Heart left ventricle (tissue), 16 donors: Measurements from ENCODE around the gene EFNA2. TPM values are rescaled to one million over a fixed set of nuclear protein-coding genes. Genes with fewer than 3 reads are reported as not detected.

Source experiments
- ATAC-seq, 4 donors: fragments of 200-7000 bp; cut with Tn5 transposase; one replicate each; pipeline ENCODE4 v1.9.1; 2020 to 2022; ENCODE audit warnings: moderate library complexity in 4 of 4, mild to moderate bottlenecking in 3 of 4, moderate number of reproducible peaks in 1 of 4
- DNase-seq, 5 donors: peaks; one replicate each; pipeline ENCODE4 v3.0.0-alpha.2; 2020
- H3K27ac ChIP-seq, 12 donors: fragments of 200-600 bp; sonication (generic) in 4 of 12; one replicate each; pipeline versions ENCODE4 v1.5.0 to v1.8.0; 2016 to 2022; ENCODE audit warnings: mild to moderate bottlenecking in 2 of 12
- H3K27me3 ChIP-seq, 9 donors: fragments of 200-600 bp; sonication (generic) in 2 of 9; one replicate each; pipeline versions ENCODE4 v1.5.1 to v1.8.0; 2016 to 2022; ENCODE audit warnings: mild to moderate bottlenecking in 3 of 9
- H3K36me3 ChIP-seq, 9 donors: fragments of 200-600 bp; sonication (generic) in 2 of 9; one replicate each; pipeline versions ENCODE4 v1.5.0 to v1.8.0; 2018 to 2022; ENCODE audit warnings: mild to moderate bottlenecking in 2 of 9
- H3K4me1 ChIP-seq, 12 donors: fragments of 200-600 bp; sonication (generic) in 4 of 12; one replicate each; pipeline versions ENCODE4 v1.5.0 to v1.8.0; 2016 to 2022; ENCODE audit warnings: mild to moderate bottlenecking in 3 of 12
- H3K4me3 ChIP-seq, 12 donors: fragments of 200-600 bp; sonication (generic) in 4 of 12; one replicate each; pipeline versions ENCODE4 v1.5.0 to v1.8.0; 2017 to 2022; ENCODE audit warnings: mild to moderate bottlenecking in 9 of 12, moderate library complexity in 4 of 12
- H3K9me3 ChIP-seq, 12 donors: fragments of 200-600 bp; sonication (generic) in 4 of 12; one replicate each; pipeline versions ENCODE4 v1.5.0 to v1.8.0; 2016 to 2022; ENCODE audit warnings: mild to moderate bottlenecking in 1 of 12
- CTCF ChIP-seq, 12 donors: fragments of 200-600 bp; sonication (generic) in 4 of 12; IDR thresholded peaks; one replicate each; pipeline versions ENCODE4 v1.5.0 to v1.8.0; 2018 to 2022; ENCODE audit warnings: antibody characterized with exemption in 12 of 12, mild to moderate bottlenecking in 5 of 12
- POLR2A ChIP-seq, 2 donors: fragments of 450-650 bp; IDR thresholded peaks; one replicate each; pipeline ENCODE4 v1.6.1; 2017; ENCODE audit warnings: antibody characterized with exemption in 2 of 2, mild to moderate bottlenecking in 2 of 2, moderate library complexity in 2 of 2
- WGBS, 4 donors: extraction: QIAGEN DNeasy Blood & Tissue Kit in 2 of 4; methylation state at CpG; one replicate each; pipeline versions ENCODE4 v1.1.5 to v1.1.7; 2013 to 2018; 5-methylcytosine and 5-hydroxymethylcytosine counted together
- intact Hi-C, 10 donors: fragments of 100-400 bp; cut with DNase I; formaldehyde crosslinking; loops; one replicate each; pipeline versions ENCODE4 v1.11.1 to v1.14.2; 2022
- polyA plus RNA-seq, 2 donors: library from polyadenylated mRNA; stranded (reverse); fragments of 200-250 nt; gene quantifications; one replicate each; pipeline ENCODE4 v1.2.3, GENCODE V29; 2013
- total RNA-seq, 9 donors: library from RNA; depleted of rRNA in 2 of 9; stranded (reverse); fragments of >200 nt in 2 of 9; fragmentation: NEBNext Ultra II Directional in 3 of 9; extraction: Animal tissue kit (Norgen Biotek cat#: 25700) in 3 of 9; gene quantifications; one replicate each; pipeline versions ENCODE4 v1.1.0 to v1.2.4, GENCODE V29; 2016 to 2023
- donor health status: ischemic (EF 13 %, LVEDD 7.1; RV severe dilation, severe dysfunction).
- donor health status: healthy with polysubstance abuse.
- donor health status: DM: no; HTN: yes; CAD: no.
- donor health status: DM: no; HTN: no; CAD: no.
- donor health status: ischemic (EF 25% LVEDD 6.9; RV normal size, moderate dysfunction).
- donor health status: ischemic (EF 25% LVEDD 5.7; RV mildly dilated, moderate dysfunction).
- donor health status: healthy.
- donor health status: DM: yes; HTN: yes; CAD: no.
- donor health status: ischemic (EF 35%, LVEDD 5.7; RV mildly dilated, moderate dysfunction).
- donor health status: nonischemic (EF 11% LVEDD 7.7; RV severe dilation, severe dysfunction).
- donor health status: DM: yes; HTN: yes; CAD: no.
- donor health status: PGD.
- donor health status: ischemic (EF 29% LVEDD 5.4; RV normal size, mild dysfunction).
- donor health status: nonischemic (EF 23%, LVEDD 6.1; RV moderate dilation, normal function).

Gene EFNA2
- total and polyA plus RNA-seq, 11 donors, result not detected

- WGBS, 4 donors, result 10 to 42% (median 15%) methylated on average over 11 to 43 of the region's 43 CpGs
Observed at GRCh38 chr19:1275976-1276627, 9.6 kb upstream of the EFNA2 start.

GRCh38 chr19:1276628-1277022, 9.0 kb upstream of the EFNA2 start:
- 69 to 79% (median 75%) methylated on average over 10 of the region's 10 CpGs for WGBS, 4 donors
- Histone ChIP-seq H3K27ac (peak overlapping the region in 8 of 12 donors; percentile 86 to 100 (median 98)), H3K9me3 (no peaks in the 10 kb centered on the region), H3K36me3 (peaks cover 2 to 68% (median 48%) of the 10 kb centered on the region in 9 donors), H3K27me3 (no peaks in the 10 kb centered on the region), H3K4me1 (peaks cover 4 to 57% (median 47%) of the 10 kb centered on the region in 12 donors), H3K4me3 (peak overlapping the region in 10 of 12 donors; percentile 58 to 98 (median 78))
- intact Hi-C loops, result loop anchor here in 7 of 10 donors (5.0 to 10.0 kb wide), 10 partner anchors 78 to 778 kb away; partner anchors contain the start of genes GAMT (in 3 of the 7), DAZAP1 (in 2 of the 7), NDUFS7 (in 2 of the 7) and ADAMTSL5 (in 1 of the 7)
- TF ChIP-seq CTCF (IDR thresholded peaks at IDR 0.05), result no peak
- no peak for TF ChIP-seq POLR2A (IDR thresholded peaks at IDR 0.05)
- ATAC-seq (no peak), DNase-seq (no peak)

More at GRCh38 chr19:1275976-1276627, 9.6 kb upstream of the EFNA2 start:
- TF ChIP-seq CTCF (IDR thresholded peaks at IDR 0.05) (no peak), POLR2A (IDR thresholded peaks at IDR 0.05) (no peak)
- Histone ChIP-seq H3K36me3 (peaks cover 2 to 73% (median 53%) of the 10 kb centered on the region in 9 donors), H3K4me3 (peak overlapping the region; percentile 48 to 98 (median 73)), H3K27ac (peak overlapping the region; percentile 86 to 100 (median 98)), H3K27me3 (no peaks in the 10 kb centered on the region), H3K4me1 (peaks cover 4 to 63% (median 52%) of the 10 kb centered on the region in 12 donors), H3K9me3 (no peaks in the 10 kb centered on the region)
- intact Hi-C loops, result loop anchor here in 7 of 10 donors (5.0 to 10.0 kb wide), 10 partner anchors 79 to 779 kb away; partner anchors contain the start of genes GAMT (in 3 of the 7), DAZAP1 (in 2 of the 7), NDUFS7 (in 2 of the 7) and ADAMTSL5 (in 1 of the 7)
- peak in 1 of 5 donors; percentile 69 for DNase-seq
- ATAC-seq, result peak in 3 of 4 donors; percentile 0 to 73 (median 1)

GRCh38 chr19:1277061-1277460, 8.6 kb upstream of the EFNA2 start:
- DNase-seq (no peak), ATAC-seq (no peak)
- TF ChIP-seq POLR2A (IDR thresholded peaks at IDR 0.05) (no peak), CTCF (IDR thresholded peaks at IDR 0.05) (no peak)
- intact Hi-C loops, result loop anchor here in 7 of 10 donors (5.0 to 10.0 kb wide), 10 partner anchors 78 to 778 kb away; partner anchors contain the start of genes GAMT (in 3 of the 7), DAZAP1 (in 2 of the 7), NDUFS7 (in 2 of the 7) and ADAMTSL5 (in 1 of the 7)
- Histone ChIP-seq H3K4me3 (peak overlapping the region in 1 of 12 donors; percentile 79), H3K27ac (no peak overlapping the region), H3K27me3 (no peaks in the 10 kb centered on the region), H3K4me1 (peaks cover 4 to 53% (median 43%) of the 10 kb centered on the region in 12 donors), H3K9me3 (no peaks in the 10 kb centered on the region), H3K36me3 (peaks cover 2 to 63% (median 43%) of the 10 kb centered on the region in 9 donors)
- 92 to 94% (median 93%) methylated on average over 15 of the region's 15 CpGs for WGBS, 4 donors

- no peak for DNase-seq
- 81 to 92% (median 83%) methylated on average over 12 of the region's 12 CpGs for WGBS, 4 donors
- intact Hi-C loops, result loop anchor here in 7 of 10 donors (5.0 to 10.0 kb wide), 10 partner anchors 77 to 777 kb away; partner anchors contain the start of genes GAMT (in 3 of the 7), DAZAP1 (in 2 of the 7), NDUFS7 (in 2 of the 7) and ADAMTSL5 (in 1 of the 7)
- no peak overlapping the region for H3K27ac ChIP-seq
- no peak for ATAC-seq
- no peak overlapping the region for H3K4me3 ChIP-seq
- peaks cover 0 to 53% (median 33%) of the 10 kb centered on the region in 9 donors for H3K36me3 ChIP-seq
- H3K27me3 ChIP-seq, result peaks cover 0 to 5% (median 0%) of the 10 kb centered on the region in 9 donors
- TF ChIP-seq CTCF (IDR thresholded peaks at IDR 0.05), result no peak
- TF ChIP-seq POLR2A (IDR thresholded peaks at IDR 0.05), result no peak
- no peaks in the 10 kb centered on the region for H3K9me3 ChIP-seq
- H3K4me1 ChIP-seq, result peaks cover 4 to 43% (median 33%) of the 10 kb centered on the region in 12 donors
Observed at GRCh38 chr19:1278074-1278473, 7.6 kb upstream of the EFNA2 start.
